Measurements from ENCODE around the gene TRIP13. TPM values are rescaled to one million over a fixed set of nuclear protein-coding genes. Genes with fewer than 3 reads are reported as not detected.

TRIP13 gene
- total RNA-seq, 1 experiment from 2014 or later: 45.9 TPM

DNA sequence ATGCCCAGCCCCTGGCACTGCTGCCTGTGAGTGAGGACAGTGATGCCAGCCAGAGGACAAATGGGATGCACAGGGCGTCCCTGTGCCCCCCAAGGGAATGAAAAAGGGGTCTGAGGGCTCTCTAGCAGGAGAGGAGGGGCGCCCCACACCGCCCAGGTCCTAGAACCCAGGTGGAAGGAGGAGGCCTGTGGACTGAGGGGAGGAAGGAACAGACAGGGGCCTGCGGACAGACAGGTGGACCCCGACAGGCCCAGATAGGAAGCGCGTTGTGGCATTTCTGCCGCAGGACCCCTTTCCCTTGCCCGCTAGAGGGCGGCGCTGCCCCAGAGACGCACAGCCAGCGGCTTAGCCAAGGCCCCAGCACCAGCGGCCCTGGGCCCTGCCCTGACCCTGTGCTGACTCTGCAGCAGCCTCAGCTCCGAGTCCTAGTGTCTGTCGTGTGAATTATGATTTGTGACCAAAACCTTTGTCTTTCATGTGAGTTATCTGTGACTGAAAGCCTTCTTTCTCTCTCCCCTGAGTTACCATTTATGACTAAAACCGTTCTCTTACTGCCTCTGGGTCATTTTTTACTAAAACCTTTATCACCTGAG lies 30.7 kb downstream of the TRIP13 start:
- ChIA-PET CTCF (interaction anchor here (0.8 to 1.4 kb wide), 4 partner anchors 87 to 251 kb away, joined by 3 to 10 read pairs (median 6); no protein-coding TSS in a partner anchor), POLR2A (no interaction called here)
- no TSS peak for BruUV-seq (replicated peaks)
- no peaks in the 10 kb centered on the region for H3K9me3 ChIP-seq (ENCODE audit: control insufficient read depth, insufficient read depth, low read depth, low read length)
- no peaks in the 10 kb centered on the region; the same call in 1 of the 2 replicates for H3K27me3 ChIP-seq (ENCODE audit: control insufficient read depth, insufficient read depth, low read length)
- DNase-seq (ENCODE audit: low read depth, low spot score) (peak; percentile 42), ATAC-seq (peak; percentile 94)
- intact Hi-C loops (cut with micrococcal nuclease; ENCODE audit: unreplicated experiment) (loop anchor here (2.0 to 5.0 kb wide), 2 partner anchors 89 to 243 kb away; no protein-coding TSS in a partner anchor), in situ Hi-C loops (cut with HindIII; ENCODE audit: low pct_unique_long_range_greater_than_20kb, low sequenced_read_pairs) (no loop called here)
- H3K27ac ChIP-seq (ENCODE audit: low read length): peak overlapping the region; percentile 40; the same call in 1 of the 2 replicates
- TF ChIP-seq, protein P1, sequence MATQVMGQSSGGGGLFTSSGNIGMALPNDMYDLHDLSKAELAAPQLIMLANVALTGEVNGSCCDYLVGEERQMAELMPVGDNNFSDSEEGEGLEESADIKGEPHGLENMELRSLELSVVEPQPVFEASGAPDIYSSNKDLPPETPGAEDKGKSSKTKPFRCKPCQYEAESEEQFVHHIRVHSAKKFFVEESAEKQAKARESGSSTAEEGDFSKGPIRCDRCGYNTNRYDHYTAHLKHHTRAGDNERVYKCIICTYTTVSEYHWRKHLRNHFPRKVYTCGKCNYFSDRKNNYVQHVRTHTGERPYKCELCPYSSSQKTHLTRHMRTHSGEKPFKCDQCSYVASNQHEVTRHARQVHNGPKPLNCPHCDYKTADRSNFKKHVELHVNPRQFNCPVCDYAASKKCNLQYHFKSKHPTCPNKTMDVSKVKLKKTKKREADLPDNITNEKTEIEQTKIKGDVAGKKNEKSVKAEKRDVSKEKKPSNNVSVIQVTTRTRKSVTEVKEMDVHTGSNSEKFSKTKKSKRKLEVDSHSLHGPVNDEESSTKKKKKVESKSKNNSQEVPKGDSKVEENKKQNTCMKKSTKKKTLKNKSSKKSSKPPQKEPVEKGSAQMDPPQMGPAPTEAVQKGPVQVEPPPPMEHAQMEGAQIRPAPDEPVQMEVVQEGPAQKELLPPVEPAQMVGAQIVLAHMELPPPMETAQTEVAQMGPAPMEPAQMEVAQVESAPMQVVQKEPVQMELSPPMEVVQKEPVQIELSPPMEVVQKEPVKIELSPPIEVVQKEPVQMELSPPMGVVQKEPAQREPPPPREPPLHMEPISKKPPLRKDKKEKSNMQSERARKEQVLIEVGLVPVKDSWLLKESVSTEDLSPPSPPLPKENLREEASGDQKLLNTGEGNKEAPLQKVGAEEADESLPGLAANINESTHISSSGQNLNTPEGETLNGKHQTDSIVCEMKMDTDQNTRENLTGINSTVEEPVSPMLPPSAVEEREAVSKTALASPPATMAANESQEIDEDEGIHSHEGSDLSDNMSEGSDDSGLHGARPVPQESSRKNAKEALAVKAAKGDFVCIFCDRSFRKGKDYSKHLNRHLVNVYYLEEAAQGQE (IDR thresholded peaks at IDR 0.05; ENCODE audit: insufficient read depth in 1 of 2, low read depth in 2 of 2, low read length in 1 of 2): no peak
- TF ChIP-seq SIN3A (IDR thresholded peaks at IDR 0.05; ENCODE audit: borderline replicate concordance, insufficient read depth, low read depth, low read length): no peak
- TF ChIP-seq, protein P2, sequence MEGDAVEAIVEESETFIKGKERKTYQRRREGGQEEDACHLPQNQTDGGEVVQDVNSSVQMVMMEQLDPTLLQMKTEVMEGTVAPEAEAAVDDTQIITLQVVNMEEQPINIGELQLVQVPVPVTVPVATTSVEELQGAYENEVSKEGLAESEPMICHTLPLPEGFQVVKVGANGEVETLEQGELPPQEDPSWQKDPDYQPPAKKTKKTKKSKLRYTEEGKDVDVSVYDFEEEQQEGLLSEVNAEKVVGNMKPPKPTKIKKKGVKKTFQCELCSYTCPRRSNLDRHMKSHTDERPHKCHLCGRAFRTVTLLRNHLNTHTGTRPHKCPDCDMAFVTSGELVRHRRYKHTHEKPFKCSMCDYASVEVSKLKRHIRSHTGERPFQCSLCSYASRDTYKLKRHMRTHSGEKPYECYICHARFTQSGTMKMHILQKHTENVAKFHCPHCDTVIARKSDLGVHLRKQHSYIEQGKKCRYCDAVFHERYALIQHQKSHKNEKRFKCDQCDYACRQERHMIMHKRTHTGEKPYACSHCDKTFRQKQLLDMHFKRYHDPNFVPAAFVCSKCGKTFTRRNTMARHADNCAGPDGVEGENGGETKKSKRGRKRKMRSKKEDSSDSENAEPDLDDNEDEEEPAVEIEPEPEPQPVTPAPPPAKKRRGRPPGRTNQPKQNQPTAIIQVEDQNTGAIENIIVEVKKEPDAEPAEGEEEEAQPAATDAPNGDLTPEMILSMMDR (IDR thresholded peaks at IDR 0.05): peak; percentile 97
- no peak overlapping the region for H3K4me3 ChIP-seq (ENCODE audit: low read depth in 2 of 2, low read length in 2 of 2)
- 0 out of 2 replicates have a peak, but pooled peaks cover 2% of the 10 kb centered on the region for H3K36me3 ChIP-seq (ENCODE audit: control insufficient read depth, insufficient read depth, low read length)
- H3K4me1 ChIP-seq (ENCODE audit: control insufficient read depth, insufficient read depth, low read length): peaks cover 20% of the 10 kb centered on the region

DNA sequence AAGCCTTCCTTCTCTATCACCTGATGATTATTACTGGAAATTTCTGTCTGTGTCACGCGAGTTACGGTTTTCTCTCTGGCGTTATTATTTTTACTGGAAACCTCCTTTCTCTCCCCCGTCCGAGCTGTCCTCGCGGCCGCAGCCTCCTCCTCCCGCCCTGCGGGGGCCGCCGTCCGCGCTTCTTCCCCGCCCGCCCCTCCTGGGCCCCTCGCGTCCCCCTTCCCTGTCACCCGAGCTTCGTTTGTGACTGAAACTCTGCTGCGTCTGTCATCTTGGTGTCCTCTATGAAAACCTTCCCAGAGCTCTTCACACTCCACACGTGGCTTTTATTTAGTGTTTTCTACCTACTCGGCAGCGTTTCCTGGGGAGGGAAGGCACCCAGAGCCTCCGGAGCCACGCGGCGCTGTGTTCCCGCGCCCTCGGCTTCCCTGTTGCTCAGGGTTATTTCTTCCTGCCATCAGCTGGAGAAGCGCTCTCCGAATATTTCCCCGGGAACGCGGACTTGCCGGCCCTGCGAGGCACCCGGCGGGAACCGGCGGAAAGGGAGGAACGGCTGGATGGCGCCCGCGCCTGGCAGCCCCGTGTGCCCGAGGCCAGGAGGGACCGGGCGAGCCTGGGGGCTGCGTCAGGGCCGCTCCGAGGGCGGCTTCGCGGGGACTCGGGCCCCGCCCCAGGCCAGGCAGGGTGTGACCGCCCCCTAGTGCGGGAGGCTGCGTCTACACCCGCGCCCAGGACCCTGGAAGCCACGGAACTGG lies 33.9 kb downstream of the TRIP13 start:
- ChIA-PET CTCF (no interaction called here), POLR2A (no interaction called here)
- TF ChIP-seq, protein P1 (IDR thresholded peaks at IDR 0.05; ENCODE audit: insufficient read depth in 1 of 2, low read depth in 2 of 2, low read length in 1 of 2): no peak
- TF ChIP-seq, protein P2 (IDR thresholded peaks at IDR 0.05): peak; percentile 76
- ATAC-seq (peak; percentile 67), DNase-seq (ENCODE audit: low read depth, low spot score) (no peak)
- in situ Hi-C loops (cut with HindIII; ENCODE audit: low pct_unique_long_range_greater_than_20kb, low sequenced_read_pairs): no loop called here
- peaks cover 3% of the 10 kb centered on the region; the same call in 1 of the 2 replicates for H3K4me1 ChIP-seq (ENCODE audit: control insufficient read depth, insufficient read depth, low read length)
- BruUV-seq (replicated peaks): no TSS peak
- H3K36me3 ChIP-seq (ENCODE audit: control insufficient read depth, insufficient read depth, low read length): no peaks in the 10 kb centered on the region
- intact Hi-C loops (cut with micrococcal nuclease; ENCODE audit: unreplicated experiment): no loop called here
- H3K9me3 ChIP-seq (ENCODE audit: control insufficient read depth, insufficient read depth, low read depth, low read length): no peaks in the 10 kb centered on the region
- H3K27me3 ChIP-seq (ENCODE audit: control insufficient read depth, insufficient read depth, low read length): no peaks in the 10 kb centered on the region; the same call in 1 of the 2 replicates
- peak overlapping the region; percentile 66; the same call in 1 of the 2 replicates for H3K27ac ChIP-seq (ENCODE audit: low read length)
- peak overlapping the region; percentile 34 to 47 for H3K4me3 ChIP-seq (ENCODE audit: low read depth in 2 of 2, low read length in 2 of 2)

All from Panc1 (cell line).